SK-N-MC (cell line): ENCODE data around the gene BPIFB2.

Source experiments
- DNase-seq: peaks from one replicate; pipeline ENCODE4 v3.0.0-alpha.2; 2011; ENCODE audit warnings: low read depth, low spot score
- H3K27ac ChIP-seq: fragments of 200-600 bp; sonication (generic); 2 replicates; pipeline ENCODE4 v1.5.1; 2016; ENCODE audit warnings: mixed run types
- H3K36me3 ChIP-seq: fragments of 200-600 bp; sonication (generic); 2 replicates; pipeline ENCODE4 v1.6.1; 2017; ENCODE audit warnings: antibody characterized with exemption, low read length, mixed read lengths; ENCODE audit not compliant: insufficient read depth
- H3K4me3 ChIP-seq: fragments of 200-600 bp; sonication (generic); 2 replicates; pipeline ENCODE4 v1.5.1; 2016
- H3K9ac ChIP-seq: fragments of 200-600 bp; sonication (generic); 2 replicates; pipeline ENCODE4 v1.8.0; 2017; ENCODE audit warnings: mixed run types, mixed read lengths; ENCODE audit not compliant: insufficient read length
- H3K9me3 ChIP-seq: fragments of 200-600 bp; sonication (generic); 2 replicates; pipeline ENCODE4 v1.6.1; 2017; ENCODE audit warnings: low read depth, mild to moderate bottlenecking, antibody characterized with exemption, low read length, moderate library complexity, mixed read lengths
- EZH2 ChIP-seq: fragments of 200-600 bp; sonication (generic); IDR thresholded peaks from one replicate; pipeline ENCODE4 v1.6.1; 2017; ENCODE audit warnings: antibody characterized with exemption
- FOXP2 ChIP-seq: optimal IDR thresholded peaks from 2 replicates; pipeline ENCODE3; 2011; ENCODE audit warnings: mild to moderate bottlenecking, moderate library complexity; ENCODE audit not compliant: insufficient read depth; ENCODE audit errors: extremely low read length, control extremely low read depth
- POLR2AphosphoS5 ChIP-seq: IDR thresholded peaks from 2 replicates; pipeline ENCODE4 v1.6.1; 2012; ENCODE audit warnings: mild to moderate bottlenecking, low read depth, low read length, borderline replicate concordance

BPIFB2 gene

DNA sequence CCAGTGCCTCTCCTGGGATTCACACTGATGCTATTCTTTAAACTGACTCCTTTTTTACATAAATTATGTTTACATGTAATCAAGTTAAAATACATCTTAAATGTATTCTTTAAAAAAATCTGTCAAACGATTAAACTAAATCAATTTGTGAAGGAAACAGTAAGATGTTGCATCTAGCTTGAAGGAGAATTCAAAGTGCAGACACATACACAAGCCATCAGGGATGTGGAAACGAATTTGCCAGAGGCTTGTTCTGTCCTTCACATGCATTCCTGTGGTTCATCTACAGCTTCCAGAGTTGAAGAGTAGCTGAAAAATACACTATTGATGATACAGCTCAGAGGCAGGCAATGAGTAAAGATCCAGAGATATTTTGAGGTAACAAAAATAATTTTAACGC is 38.9 kb downstream of the BPIFB2 start:
- Histone ChIP-seq H3K9me3 (no peaks in the 10 kb centered on the region), H3K4me3 (no peak overlapping the region), H3K27ac (no peak overlapping the region), H3K36me3 (no peaks in the 10 kb centered on the region), H3K9ac (no peak overlapping the region)
- no peak for DNase-seq
- TF ChIP-seq EZH2 (no peak), FOXP2 (no peak), POLR2AphosphoS5 (no peak)

DNA sequence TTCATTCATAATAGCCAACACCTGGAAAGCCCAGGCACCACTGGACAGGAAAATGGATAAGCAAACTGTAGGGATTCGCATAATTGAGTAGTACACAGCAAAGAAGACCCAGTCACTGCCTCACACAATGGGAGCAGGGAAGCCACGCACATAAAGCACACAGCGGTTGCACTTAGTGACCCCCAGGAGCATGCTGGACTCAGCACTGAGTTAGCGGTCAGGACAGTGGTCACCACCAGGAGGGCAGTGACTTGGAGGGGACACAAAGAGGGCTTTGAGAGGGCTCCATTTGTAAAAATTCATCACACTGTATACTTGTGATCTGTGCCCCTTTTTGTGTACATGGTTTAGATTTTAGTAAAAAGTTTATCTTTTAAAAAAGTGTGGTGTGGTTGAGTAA is 43.8 kb downstream of the BPIFB2 start:
- H3K9me3 ChIP-seq: no peaks in the 10 kb centered on the region
- no peaks in the 10 kb centered on the region for H3K36me3 ChIP-seq
- TF ChIP-seq EZH2: no peak
- TF ChIP-seq FOXP2: no peak
- no peak for TF ChIP-seq POLR2AphosphoS5
- no peak overlapping the region for H3K4me3 ChIP-seq
- DNase-seq: no peak
- no peak overlapping the region for H3K27ac ChIP-seq
- no peak overlapping the region for H3K9ac ChIP-seq

DNA sequence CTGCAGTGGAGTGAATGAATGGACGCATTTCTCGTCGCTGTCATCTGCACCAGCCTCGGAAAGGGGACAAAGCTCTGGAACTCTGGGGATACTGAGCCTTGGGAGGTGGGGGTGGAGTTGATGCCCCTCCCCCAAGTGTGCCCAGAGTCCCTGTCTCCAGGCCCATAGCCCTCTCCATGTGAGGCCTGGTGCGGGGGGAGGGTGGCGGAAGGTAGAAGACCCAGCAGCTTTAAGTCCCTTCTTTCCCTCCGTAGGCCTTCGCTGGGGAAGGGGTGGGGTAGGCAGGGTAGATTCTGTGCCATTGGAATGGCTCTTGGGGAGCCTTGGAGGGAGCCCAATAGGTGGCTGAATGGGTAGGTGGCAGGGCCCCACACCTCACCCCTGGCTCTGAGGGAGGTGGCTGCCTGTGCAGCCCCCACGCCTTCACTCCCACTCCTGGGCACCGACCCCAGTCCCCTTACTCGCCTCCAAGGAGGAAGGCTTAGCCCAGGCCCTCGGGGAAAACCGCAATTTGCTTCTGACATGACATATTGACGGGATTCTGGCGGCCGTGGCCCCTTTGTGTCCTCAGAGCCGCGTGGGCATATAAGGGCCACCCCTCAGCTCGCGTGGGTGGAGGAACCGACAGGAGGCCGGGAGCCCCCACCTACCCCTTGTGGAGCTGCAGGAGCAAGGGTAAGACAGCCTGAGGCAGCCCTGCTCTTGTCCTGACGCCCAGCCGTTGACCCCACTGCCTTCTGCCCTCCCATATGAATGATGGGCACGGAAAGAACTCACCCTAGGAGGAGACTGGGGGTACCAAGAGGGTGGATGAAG is 46.0 kb downstream of the BPIFB2 start, which contains the start of gene BPIFB3:
Gene BPIFB3, plus strand, starts transcription at position 613 of the 816 bp plus-strand sequence. CDS start 1,533 bp downstream, outside the sequence.
- H3K4me3 ChIP-seq: no peak within 1 kb of the TSS
- no peaks in the 10 kb centered on the region for H3K36me3 ChIP-seq
- no peak within 1 kb of the TSS for H3K9ac ChIP-seq
- no peak for DNase-seq
- no peak for TF ChIP-seq FOXP2
- TF ChIP-seq POLR2AphosphoS5: no peak
- TF ChIP-seq EZH2: no peak
- no peak within 1 kb of the TSS for H3K27ac ChIP-seq
- H3K9me3 ChIP-seq: no peaks in the 10 kb centered on the region

DNA sequence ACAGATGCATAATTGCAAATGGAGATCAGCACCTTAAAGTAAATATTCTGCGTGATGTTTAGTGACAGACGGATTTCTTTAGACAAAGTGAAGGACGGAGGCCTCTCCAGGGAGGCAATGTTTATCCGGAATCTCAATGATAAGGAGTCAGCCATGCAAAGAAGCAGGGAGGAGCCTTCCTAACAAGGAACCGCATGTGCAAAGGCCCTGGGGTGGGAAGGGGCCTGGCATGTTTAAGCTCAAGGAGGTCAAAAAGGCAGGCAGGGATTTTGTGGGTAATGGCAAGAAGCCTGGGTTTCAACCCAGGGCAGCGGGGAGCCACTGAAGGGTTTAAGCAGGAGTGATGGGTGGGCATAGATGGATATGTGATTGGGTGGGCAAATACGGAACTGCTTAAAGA is 46.9 kb downstream of the BPIFB2 start:
- Histone ChIP-seq H3K27ac (no peak overlapping the region), H3K4me3 (no peak overlapping the region), H3K9me3 (no peaks in the 10 kb centered on the region), H3K36me3 (no peaks in the 10 kb centered on the region), H3K9ac (no peak overlapping the region)
- TF ChIP-seq POLR2AphosphoS5: no peak
- TF ChIP-seq FOXP2: no peak
- TF ChIP-seq EZH2: no peak
- no peak for DNase-seq

DNA sequence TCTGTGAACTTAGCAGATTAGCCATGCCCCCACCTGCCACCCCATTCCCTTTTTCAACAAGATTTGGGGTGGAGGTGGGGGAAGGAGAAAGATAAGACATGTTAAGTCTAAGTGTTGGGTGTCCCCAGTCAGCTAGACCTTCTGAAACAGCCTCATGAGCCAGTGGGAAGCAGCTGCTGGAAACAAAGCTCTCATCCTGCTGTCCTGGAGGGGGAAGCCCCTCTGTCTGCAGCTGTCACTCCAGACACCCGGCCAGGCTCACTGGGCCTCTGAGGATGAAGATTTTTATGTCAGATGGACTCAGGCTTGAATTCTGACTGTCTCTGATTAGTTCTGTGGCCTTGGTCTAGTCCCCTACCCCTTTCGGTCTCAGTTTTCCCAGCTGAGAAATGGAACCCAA is 47.3 kb downstream of the BPIFB2 start:
- no peak overlapping the region for H3K4me3 ChIP-seq
- no peak overlapping the region for H3K9ac ChIP-seq
- TF ChIP-seq POLR2AphosphoS5 (no peak), EZH2 (no peak), FOXP2 (no peak)
- no peak for DNase-seq
- no peak overlapping the region for H3K27ac ChIP-seq
- no peaks in the 10 kb centered on the region for H3K9me3 ChIP-seq
- no peaks in the 10 kb centered on the region for H3K36me3 ChIP-seq

DNA sequence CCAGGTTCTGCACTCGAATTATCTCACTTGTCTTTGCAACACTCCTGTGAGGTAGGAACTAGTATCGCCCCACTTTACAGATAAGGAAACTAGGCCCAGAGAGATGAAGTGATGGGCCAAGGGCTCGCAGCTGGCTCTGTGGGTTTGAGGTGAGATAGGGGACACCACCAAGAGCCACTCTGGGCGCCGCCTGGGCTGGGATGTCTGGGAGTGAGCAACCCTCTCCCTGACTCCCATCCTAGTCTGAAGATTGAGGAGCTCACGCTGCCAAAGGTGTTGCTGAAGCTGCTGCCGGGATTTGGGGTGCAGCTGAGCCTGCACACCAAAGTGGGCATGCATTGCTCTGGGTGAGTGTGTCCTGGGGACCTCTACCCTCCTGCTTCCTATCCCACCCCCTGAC is 51.6 kb downstream of the BPIFB2 start:
- H3K9ac ChIP-seq: no peak overlapping the region
- no peak for DNase-seq
- H3K4me3 ChIP-seq: no peak overlapping the region
- no peaks in the 10 kb centered on the region for H3K9me3 ChIP-seq
- H3K27ac ChIP-seq: no peak overlapping the region
- no peak for TF ChIP-seq EZH2
- no peak for TF ChIP-seq POLR2AphosphoS5
- TF ChIP-seq FOXP2: no peak
- no peaks in the 10 kb centered on the region for H3K36me3 ChIP-seq

DNA sequence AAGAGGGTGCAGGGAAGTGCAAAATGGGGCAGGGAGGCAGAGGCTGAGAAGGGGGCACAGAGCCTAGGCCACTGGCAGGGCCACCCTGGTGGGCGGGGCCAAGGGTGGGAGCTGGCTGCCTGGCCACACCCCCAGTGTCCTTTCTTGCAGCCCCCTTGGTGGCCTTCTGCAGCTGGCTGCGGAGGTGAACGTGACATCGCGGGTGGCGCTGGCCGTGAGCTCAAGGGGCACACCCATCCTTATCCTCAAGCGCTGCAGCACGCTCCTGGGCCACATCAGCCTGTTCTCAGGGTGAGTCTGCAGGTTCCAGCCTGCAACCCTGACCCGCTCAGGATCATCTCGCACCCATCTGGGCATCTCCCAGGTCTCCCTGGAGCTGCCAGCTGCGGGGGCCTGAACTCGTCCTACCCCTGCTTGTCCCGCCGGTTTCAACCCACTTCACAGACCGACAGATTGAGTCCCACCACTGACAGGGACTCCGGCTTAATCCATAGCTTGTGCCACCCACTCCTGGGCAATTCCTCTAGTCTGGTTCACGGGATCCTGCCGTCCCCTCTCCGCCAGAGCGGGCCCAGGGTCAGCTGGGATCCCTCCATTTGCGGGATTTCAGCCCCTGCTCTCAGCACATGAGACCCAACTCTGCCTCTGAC is 52.4 kb downstream of the BPIFB2 start:
- no peak for DNase-seq
- TF ChIP-seq FOXP2: no peak
- TF ChIP-seq EZH2: no peak
- no peak for TF ChIP-seq POLR2AphosphoS5
- H3K9me3 ChIP-seq: no peaks in the 10 kb centered on the region
- H3K36me3 ChIP-seq: no peaks in the 10 kb centered on the region
- H3K4me3 ChIP-seq: no peak overlapping the region
- no peak overlapping the region for H3K27ac ChIP-seq
- H3K9ac ChIP-seq: no peak overlapping the region

DNA sequence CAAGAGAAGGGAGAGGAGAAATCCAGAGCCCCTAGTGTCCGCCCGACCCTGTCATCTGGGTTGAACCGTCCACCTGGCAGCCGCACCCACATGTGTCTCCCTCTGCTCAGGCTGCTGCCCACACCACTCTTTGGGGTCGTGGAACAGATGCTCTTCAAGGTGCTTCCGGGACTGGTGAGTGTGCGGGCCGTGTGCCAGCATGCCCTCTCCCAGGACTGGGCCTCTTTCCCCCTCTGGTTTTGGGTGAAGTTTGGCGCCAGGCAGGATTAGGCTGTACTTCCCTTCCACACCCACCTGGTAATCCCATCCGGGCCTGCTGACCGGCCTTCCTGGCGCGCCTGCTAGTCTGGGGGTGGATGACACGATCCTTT is 54.1 kb downstream of the BPIFB2 start:
- TF ChIP-seq FOXP2: no peak
- TF ChIP-seq EZH2: no peak
- no peak for TF ChIP-seq POLR2AphosphoS5
- Histone ChIP-seq H3K9ac (no peak overlapping the region), H3K4me3 (no peak overlapping the region), H3K36me3 (no peaks in the 10 kb centered on the region), H3K27ac (no peak overlapping the region), H3K9me3 (no peaks in the 10 kb centered on the region)
- no peak for DNase-seq
